GM19351 (cell line): ENCODE results near the gene EPHB3.
"Not testable (repeated sequence)": the region's sequence is repeated elsewhere in the genome, so short reads cannot be mapped to it uniquely, and the experiment has no call there.

Experiments
- ATAC-seq: cut with Tn5 transposase; IDR thresholded peaks from one replicate; pipeline ENCODE4 v1.9.1; 2021; ENCODE audit warnings: mild to moderate bottlenecking, moderate library complexity; ENCODE audit not compliant: unreplicated experiment

Gene EPHB3

GRCh38 chr3:184619787-184620430 lies 58.3 kb downstream of the EPHB3 start:
- no peak for ATAC-seq

- ATAC-seq = no peak
Observed at GRCh38 chr3:184620475-184621119, 59.0 kb downstream of the EPHB3 start.

GRCh38 chr3:184622156-184622555 lies 60.6 kb downstream of the EPHB3 start:
- not testable (repeated sequence) for ATAC-seq

- no peak for ATAC-seq
Observed at GRCh38 chr3:184626923-184627322, 65.3 kb downstream of the EPHB3 start.

DNA sequence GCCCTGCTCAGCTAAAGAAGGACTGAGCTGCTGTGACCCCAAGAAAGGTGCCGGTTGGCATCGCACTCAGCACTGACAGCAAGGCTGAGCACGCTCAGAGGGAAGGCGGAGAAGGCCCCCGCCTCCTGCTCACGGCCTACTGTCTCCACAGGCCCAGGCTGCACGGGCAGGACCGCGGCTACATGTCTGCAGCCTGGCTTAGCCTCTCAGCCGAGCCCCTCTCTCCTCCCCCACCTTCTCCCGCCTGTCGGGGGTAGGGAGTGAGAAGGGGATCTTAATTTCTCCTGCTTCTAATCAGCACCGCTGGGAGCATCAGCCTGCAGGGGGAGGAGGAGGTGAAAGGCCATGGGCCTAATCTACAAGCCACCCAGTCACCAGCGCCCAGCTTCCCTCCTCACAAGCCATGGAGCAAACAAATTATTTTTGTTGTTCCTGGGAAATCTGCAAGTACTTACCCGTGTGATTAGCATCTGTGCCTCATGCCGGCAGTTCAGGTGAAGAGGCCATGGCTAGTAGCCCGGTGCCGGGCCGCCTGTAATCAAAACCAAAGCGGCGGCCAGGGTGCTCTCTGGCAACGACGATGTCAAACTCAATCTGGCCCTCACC lies 68.1 kb downstream of the EPHB3 start:
- ATAC-seq = no peak

GRCh38 chr3:184630861-184631471 lies 69.4 kb downstream of the EPHB3 start:
- ATAC-seq = no peak

DNA sequence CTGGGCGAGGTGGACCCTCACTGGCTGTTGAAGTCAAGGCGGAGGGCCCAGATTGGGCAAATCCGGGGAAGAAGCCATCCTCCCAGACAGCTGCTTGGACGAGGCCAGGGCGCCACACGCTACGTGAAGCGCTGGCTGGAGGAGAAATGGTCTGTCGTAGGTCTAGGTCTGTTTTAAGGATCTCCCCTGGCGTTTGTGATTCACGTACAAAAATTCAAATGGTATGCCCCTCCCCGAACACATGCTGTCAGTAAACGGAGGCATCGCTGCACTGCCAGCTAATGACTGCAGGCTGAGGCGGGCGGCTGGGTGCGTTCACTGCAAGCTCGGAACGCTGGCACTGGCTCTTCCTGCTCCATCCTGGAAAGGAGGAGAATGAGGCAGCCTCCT lies 69.9 kb downstream of the EPHB3 start:
- no peak for ATAC-seq
